Esophagus squamous epithelium (tissue), 5 donors: ENCODE data around the gene RTTN. TPM values are rescaled to one million over a fixed set of nuclear protein-coding genes. Genes with fewer than 3 reads are reported as not detected.

ENCODE experiments used
- DNase-seq: peaks from one replicate; lab custom pipeline; 2025; lab: John Stamatoyannopoulos, UW
- H3K27ac ChIP-seq, 4 donors: fragments of 200-600 bp; sonication (generic); one replicate each; pipeline ENCODE4 v1.5.1; 2016 to 2019; ENCODE audit warnings: mild to moderate bottlenecking in 1 of 4
- H3K27me3 ChIP-seq, 4 donors: fragments of 200-600 bp; sonication (generic); 1 replicate in 3 of 4; 2 replicates in 1 of 4; pipeline versions ENCODE4 v1.5.1 to v1.6.0; 2017 to 2021; ENCODE audit warnings: antibody characterized with exemption in 1 of 4
- H3K36me3 ChIP-seq, 3 donors: fragments of 200-600 bp; sonication (generic); one replicate each; pipeline ENCODE4 v1.5.1; 2016 to 2019
- H3K4me1 ChIP-seq, 3 donors: fragments of 200-600 bp; sonication (generic); one replicate each; pipeline ENCODE4 v1.5.1; 2017 to 2019
- H3K4me3 ChIP-seq, 4 donors: fragments of 200-600 bp; sonication (generic); 1 replicate in 3 of 4; 2 replicates in 1 of 4; pipeline ENCODE4 v1.5.1; 2016 to 2019; ENCODE audit warnings: mild to moderate bottlenecking in 2 of 4, moderate library complexity in 1 of 4
- H3K9me3 ChIP-seq, 3 donors: fragments of 200-600 bp; sonication (generic); one replicate each; pipeline ENCODE4 v1.5.1; 2016 to 2019
- POLR2A ChIP-seq, 4 donors: fragments of 450-650 bp; IDR thresholded peaks; one replicate each; pipeline ENCODE4 v1.6.1; 2017; ENCODE audit warnings: antibody characterized with exemption in 4 of 4, mild to moderate bottlenecking in 4 of 4, moderate library complexity in 3 of 4
- WGBS, 2 donors: methylation state at CpG; one replicate each; pipeline ENCODE4 v1.1.5; 2018; 5-methylcytosine and 5-hydroxymethylcytosine counted together
- intact Hi-C: fragments of 100-400 bp; cut with DNase I; formaldehyde crosslinking; loops from one replicate; pipeline ENCODE4 v1.15.0; 2022
- total RNA-seq, 4 donors: library from RNA; depleted of rRNA; stranded (reverse); fragments of >200 nt; gene quantifications; one replicate each; pipeline ENCODE4 v1.1.0, GENCODE V29; 2016
- TF ChIP-seq, protein P1 (sequence below), 6 experiments: fragments of 450-650 bp in 4 of 6; fragments of 200-600 bp in 2 of 6; sonication (generic) in 2 of 6; IDR thresholded peaks; one replicate each; pipeline ENCODE4 v1.5.1; 2016 to 2019; ENCODE audit warnings: antibody characterized with exemption in 6 of 6, mild to moderate bottlenecking in 4 of 6, moderate library complexity in 4 of 6
- donor health status: DM: yes; HTN: yes; CAD: no.

RTTN gene
- total RNA-seq, 4 donors from 2014 or later: 4.1 to 14.4 (median 9.2) TPM

DNA sequence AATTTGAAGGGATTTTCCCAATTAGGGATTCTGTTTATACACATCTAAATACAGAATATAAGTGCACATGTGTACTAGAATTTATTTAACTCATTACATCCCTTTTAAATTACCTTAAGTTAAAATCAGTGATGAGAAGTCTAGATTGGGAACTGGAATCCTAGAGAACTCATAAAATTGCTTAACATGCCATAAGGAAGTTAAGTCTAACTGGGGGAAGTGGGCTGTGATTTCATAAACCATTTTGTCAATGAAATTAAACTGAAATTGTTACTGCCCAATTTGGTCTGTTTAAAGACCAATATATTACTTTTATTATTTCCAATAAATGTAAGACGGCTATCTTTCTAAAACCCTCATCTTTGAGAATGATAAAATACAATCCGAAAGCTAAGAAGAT is 185.5 kb downstream of the RTTN start:
- H3K4me1 ChIP-seq: no peaks in the 10 kb centered on the region
- H3K4me3 ChIP-seq: no peak overlapping the region
- DNase-seq: no peak
- 90% methylated on average over 2 of the region's 2 CpGs for WGBS, 2 donors
- H3K36me3 ChIP-seq: peaks cover 0 to 76% (median 0%) of the 10 kb centered on the region in 3 donors
- no peaks in the 10 kb centered on the region for H3K9me3 ChIP-seq
- intact Hi-C loops: no loop called here
- no peak overlapping the region for H3K27ac ChIP-seq
- TF ChIP-seq, protein P1, sequence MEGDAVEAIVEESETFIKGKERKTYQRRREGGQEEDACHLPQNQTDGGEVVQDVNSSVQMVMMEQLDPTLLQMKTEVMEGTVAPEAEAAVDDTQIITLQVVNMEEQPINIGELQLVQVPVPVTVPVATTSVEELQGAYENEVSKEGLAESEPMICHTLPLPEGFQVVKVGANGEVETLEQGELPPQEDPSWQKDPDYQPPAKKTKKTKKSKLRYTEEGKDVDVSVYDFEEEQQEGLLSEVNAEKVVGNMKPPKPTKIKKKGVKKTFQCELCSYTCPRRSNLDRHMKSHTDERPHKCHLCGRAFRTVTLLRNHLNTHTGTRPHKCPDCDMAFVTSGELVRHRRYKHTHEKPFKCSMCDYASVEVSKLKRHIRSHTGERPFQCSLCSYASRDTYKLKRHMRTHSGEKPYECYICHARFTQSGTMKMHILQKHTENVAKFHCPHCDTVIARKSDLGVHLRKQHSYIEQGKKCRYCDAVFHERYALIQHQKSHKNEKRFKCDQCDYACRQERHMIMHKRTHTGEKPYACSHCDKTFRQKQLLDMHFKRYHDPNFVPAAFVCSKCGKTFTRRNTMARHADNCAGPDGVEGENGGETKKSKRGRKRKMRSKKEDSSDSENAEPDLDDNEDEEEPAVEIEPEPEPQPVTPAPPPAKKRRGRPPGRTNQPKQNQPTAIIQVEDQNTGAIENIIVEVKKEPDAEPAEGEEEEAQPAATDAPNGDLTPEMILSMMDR (IDR thresholded peaks at IDR 0.05): no peak
- TF ChIP-seq POLR2A (IDR thresholded peaks at IDR 0.05): no peak
- no peaks in the 10 kb centered on the region for H3K27me3 ChIP-seq

DNA sequence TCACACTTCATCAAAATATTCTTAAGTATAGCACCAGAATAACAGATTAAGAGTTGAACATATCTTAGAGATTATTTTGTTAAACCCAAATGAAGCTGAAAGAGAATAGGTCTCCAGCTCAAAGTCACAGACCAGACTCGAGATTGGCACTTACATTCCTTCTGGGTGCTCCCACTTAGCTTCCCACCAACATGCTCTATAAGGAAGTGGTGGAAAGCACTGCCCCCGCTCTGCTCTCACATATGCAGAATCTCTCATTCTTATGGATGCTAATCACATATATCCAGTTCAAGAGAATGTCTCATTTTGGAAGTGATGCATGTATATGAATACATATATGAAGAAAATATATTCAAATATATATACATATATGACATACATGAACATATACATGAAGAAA is 186.4 kb downstream of the RTTN start:
- no peak overlapping the region for H3K27ac ChIP-seq
- no peaks in the 10 kb centered on the region for H3K27me3 ChIP-seq
- no peaks in the 10 kb centered on the region for H3K4me1 ChIP-seq
- 77 to 79% methylated on average over 2 of the region's 2 CpGs for WGBS, 2 donors
- TF ChIP-seq, protein P1 (IDR thresholded peaks at IDR 0.05): no peak
- TF ChIP-seq POLR2A (IDR thresholded peaks at IDR 0.05): no peak
- intact Hi-C loops: no loop called here
- H3K9me3 ChIP-seq: no peaks in the 10 kb centered on the region
- no peak overlapping the region for H3K4me3 ChIP-seq
- no peak for DNase-seq
- peaks cover 0 to 74% (median 0%) of the 10 kb centered on the region in 3 donors for H3K36me3 ChIP-seq

DNA sequence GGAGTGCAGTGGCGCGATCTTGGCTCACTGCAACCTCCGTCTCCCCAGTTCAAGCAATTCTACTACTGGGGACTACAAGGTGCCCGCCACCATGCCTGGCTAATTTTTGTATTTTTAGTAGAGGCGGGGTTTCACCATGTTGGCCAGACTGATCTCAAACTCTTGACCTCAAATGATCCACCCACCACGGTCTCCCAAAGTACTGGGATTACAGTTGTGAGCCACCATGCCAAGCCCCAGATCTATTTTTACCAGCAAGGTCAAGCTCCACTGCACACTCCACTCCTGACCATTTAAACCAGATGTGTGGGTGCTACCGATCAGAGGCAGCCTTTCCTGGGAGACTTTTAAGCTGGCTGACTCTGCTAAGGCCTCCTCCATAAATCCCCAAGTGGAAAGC is 190.4 kb downstream of the RTTN start:
- DNase-seq: no peak
- intact Hi-C loops: no loop called here
- WGBS, 2 donors: 85 to 93% methylated on average over 5 to 6 of the region's 7 CpGs
- Histone ChIP-seq H3K9me3 (no peaks in the 10 kb centered on the region), H3K27me3 (no peaks in the 10 kb centered on the region), H3K27ac (no peak overlapping the region), H3K36me3 (peaks cover 0 to 43% (median 0%) of the 10 kb centered on the region in 3 donors), H3K4me1 (no peaks in the 10 kb centered on the region), H3K4me3 (no peak overlapping the region)
- no peak for TF ChIP-seq POLR2A (IDR thresholded peaks at IDR 0.05)
- TF ChIP-seq, protein P1 (IDR thresholded peaks at IDR 0.05): no peak

DNA sequence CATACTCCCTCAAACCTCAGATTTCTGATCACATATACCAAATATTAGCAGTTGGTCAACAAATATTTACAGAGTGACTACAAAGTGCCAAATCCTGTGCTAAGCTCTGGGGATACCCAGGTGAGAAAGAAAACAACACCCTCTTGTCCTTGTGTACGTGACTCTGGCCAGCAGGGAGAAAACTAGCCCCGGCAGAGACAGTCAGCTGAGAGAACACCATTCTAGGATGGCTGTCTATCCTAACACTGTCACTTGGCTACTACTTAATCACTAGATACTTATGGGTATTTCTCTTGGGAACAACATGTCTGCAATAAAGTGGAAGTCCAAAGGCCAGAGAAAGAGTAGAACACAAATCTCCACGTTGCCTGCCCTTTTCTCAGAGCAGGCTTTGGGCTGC is 199.9 kb downstream of the RTTN start:
- WGBS, 2 donors: 77 to 83% methylated on average over 3 of the region's 3 CpGs
- no peak for TF ChIP-seq POLR2A (IDR thresholded peaks at IDR 0.05)
- TF ChIP-seq, protein P1 (IDR thresholded peaks at IDR 0.05): no peak

DNA sequence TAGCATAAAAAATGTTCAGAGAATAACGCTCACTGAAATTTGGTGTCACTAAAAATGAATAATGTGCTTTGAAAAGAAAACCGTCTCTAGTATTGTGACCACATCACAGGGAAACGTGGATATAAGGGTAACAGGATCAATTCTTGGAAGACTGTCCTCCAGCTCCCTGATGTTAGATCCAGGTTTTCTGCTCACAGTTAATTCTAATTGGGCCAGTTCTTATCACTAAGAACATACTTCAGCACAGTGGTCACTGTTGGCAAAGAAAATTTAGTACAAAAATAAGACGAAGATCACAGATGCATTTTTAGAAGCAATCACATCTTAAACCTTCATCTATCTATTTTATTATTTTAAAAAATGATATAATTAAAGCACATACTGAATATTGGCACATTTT is 200.8 kb downstream of the RTTN start:
- Histone ChIP-seq H3K4me3 (no peak overlapping the region), H3K27me3 (no peaks in the 10 kb centered on the region), H3K27ac (no peak overlapping the region), H3K36me3 (peaks cover 0 to 34% (median 0%) of the 10 kb centered on the region in 3 donors), H3K9me3 (no peaks in the 10 kb centered on the region), H3K4me1 (no peaks in the 10 kb centered on the region)
- DNase-seq: no peak
- intact Hi-C loops: loop anchor here (10.0 kb wide), 1 partner anchor 60 kb away; no protein-coding TSS in a partner anchor
- 80 to 81% methylated on average over 4 of the region's 4 CpGs for WGBS, 2 donors
- TF ChIP-seq POLR2A (IDR thresholded peaks at IDR 0.05): no peak
- TF ChIP-seq, protein P1 (IDR thresholded peaks at IDR 0.05): no peak

More for the DNA sequence above, 199.9 kb downstream of the RTTN start:
- DNase-seq: no peak
- no peaks in the 10 kb centered on the region for H3K27me3 ChIP-seq
- H3K27ac ChIP-seq: no peak overlapping the region
- intact Hi-C loops: loop anchor here (10.0 kb wide), 1 partner anchor 59 kb away; no protein-coding TSS in a partner anchor
- H3K4me3 ChIP-seq: no peak overlapping the region
- peaks cover 0 to 42% (median 0%) of the 10 kb centered on the region in 3 donors for H3K36me3 ChIP-seq
- no peaks in the 10 kb centered on the region for H3K9me3 ChIP-seq
- H3K4me1 ChIP-seq: no peaks in the 10 kb centered on the region
